Stimulated activated naive B cell treated with anti-CD40 and anti-IgM and Interleukin-4, amounts not matched to agents 10 μg/mL and 1 μg/mL and 100 μg/mL, for 72 hours (primary cell): ENCODE results near the gene BCAS3.

Experiments
- ATAC-seq, 2 donors: fragments of 150-1000 bp; cut with Tn5 transposase; replicated peaks; 2 replicates each; pipeline ENCODE4 v1.10.0; 2021; ENCODE audit warnings: moderate library complexity in 1 of 2
- DNase-seq: peaks from one replicate; pipeline ENCODE4 v3.0.0; 2021
- H3K27ac Mint-ChIP-seq: one replicate; pipeline ENCODE4 v1.8.0; 2022; ENCODE audit warnings: mild to moderate bottlenecking, mixed read lengths
- H3K27me3 Mint-ChIP-seq, 2 donors: one replicate each; pipeline ENCODE4 v1.8.0; 2022; ENCODE audit warnings: mixed read lengths in 2 of 2
- H3K36me3 Mint-ChIP-seq, 2 donors: one replicate each; pipeline ENCODE4 v1.8.0; 2022; ENCODE audit warnings: mixed read lengths in 2 of 2, mild to moderate bottlenecking in 1 of 2
- H3K4me1 Mint-ChIP-seq, 2 donors: one replicate each; pipeline ENCODE4 v1.8.0; 2022; ENCODE audit warnings: mixed read lengths in 2 of 2, mild to moderate bottlenecking in 1 of 2
- H3K4me3 Mint-ChIP-seq, 2 donors: one replicate each; pipeline ENCODE4 v1.8.0; 2022; ENCODE audit warnings: mild to moderate bottlenecking in 2 of 2, mixed read lengths in 2 of 2, moderate library complexity in 1 of 2
- H3K9me3 Mint-ChIP-seq, 2 donors: one replicate each; pipeline ENCODE4 v1.8.0; 2022; ENCODE audit warnings: mixed read lengths in 2 of 2, mild to moderate bottlenecking in 1 of 2

The BCAS3 gene

DNA sequence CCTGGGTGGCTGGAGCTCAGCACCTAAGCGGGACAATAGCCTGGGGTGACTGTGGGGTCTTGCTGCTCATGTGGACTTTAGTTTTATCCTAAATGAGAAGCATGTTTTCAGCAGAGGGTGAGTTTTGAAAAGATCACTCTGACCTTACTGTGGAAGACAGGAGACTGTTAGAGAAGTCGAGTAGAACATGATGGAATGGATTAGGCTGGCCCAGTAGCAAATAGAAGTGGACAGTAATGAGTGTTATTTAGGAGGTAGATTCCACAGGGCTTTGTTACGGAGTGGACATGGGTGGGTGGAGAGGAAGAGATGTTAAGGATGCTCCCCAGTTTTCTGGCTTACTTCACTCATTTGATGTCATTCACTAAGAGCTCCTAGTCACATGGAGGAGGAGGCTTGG lies 648.7 kb downstream of the BCAS3 start:
- H3K9me3 Mint-ChIP-seq, result no peaks in the 10 kb centered on the region

DNA sequence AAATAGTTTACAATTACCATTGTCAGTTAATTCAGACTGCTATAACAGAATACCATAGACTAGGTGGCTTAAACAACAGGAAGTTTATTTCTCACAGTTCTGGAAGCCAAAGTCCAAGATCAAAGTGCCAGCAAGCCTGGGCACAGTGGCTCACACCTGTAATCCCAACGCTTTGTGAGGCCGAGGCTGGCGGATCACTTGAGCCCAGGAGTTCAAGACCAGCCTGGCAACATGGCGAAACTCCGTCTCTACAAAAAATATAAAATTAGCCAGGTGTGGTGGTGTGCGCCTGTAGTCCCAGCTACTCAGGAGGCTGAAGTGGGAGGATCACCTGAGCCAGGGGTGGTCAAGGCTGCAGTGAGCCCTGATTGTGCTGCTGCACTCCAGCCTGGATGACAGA lies 650.7 kb downstream of the BCAS3 start:
- no peak overlapping the region for H3K4me3 Mint-ChIP-seq
- H3K27ac Mint-ChIP-seq, result no peak overlapping the region
- ATAC-seq (no peak), DNase-seq (no peak)
- H3K36me3 Mint-ChIP-seq, result no peaks in the 10 kb centered on the region
- H3K9me3 Mint-ChIP-seq, result no peaks in the 10 kb centered on the region
- H3K27me3 Mint-ChIP-seq, result no peaks in the 10 kb centered on the region
- H3K4me1 Mint-ChIP-seq, result no peaks in the 10 kb centered on the region

More for the DNA sequence above, 648.7 kb downstream of the BCAS3 start:
- Mint-ChIP-seq H3K4me3 (no peak overlapping the region), H3K36me3 (no peaks in the 10 kb centered on the region), H3K27me3 (no peaks in the 10 kb centered on the region), H3K4me1 (no peaks in the 10 kb centered on the region), H3K27ac (no peak overlapping the region)
- ATAC-seq (no peak), DNase-seq (no peak)

DNA sequence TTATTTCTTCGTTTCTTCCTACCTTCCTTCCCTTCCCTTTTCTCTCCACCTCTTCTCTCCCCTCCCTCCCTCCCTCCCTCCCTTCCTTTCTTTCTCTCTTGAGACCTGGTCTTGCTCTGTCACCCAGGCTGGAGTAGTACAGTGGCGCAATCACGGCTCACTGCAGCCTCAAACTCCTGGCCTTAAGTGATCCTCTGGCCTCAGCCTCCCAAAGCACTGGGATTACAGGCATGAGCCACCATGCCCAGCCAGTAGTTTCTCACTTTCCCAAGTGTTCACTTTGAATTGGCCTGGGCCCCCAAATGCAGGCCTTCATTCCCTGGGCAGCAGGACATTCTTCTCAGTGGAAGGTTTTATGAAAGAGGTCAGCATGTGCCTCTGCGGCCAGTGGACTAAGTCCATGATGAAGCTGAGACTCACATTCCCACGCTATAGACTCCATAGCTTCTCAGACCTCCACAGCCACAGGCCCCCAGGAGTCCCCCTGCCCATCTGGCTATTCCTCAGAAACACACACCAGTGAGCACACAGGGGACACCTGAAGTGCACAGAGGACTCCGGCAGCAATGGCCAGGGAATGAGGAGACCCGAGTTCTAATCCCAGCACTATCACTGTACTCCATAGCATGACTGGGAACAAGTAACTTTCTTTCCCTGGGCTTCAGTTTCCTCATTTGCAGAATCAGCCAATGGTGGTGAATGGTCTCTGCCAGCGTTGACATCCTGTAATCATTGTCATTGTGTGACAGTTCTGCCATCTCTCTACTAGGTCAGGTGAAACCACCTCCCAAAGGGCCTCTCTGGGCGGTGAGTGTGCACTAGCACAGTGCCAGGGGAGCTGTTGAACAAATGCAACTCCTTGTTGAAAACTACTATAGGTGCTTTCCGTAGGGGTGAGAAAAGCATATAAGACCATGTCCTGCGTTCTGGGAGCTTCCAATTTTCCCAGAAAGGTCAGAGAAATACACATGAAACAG lies 652.8 kb downstream of the BCAS3 start:
- H3K27me3 Mint-ChIP-seq, result no peaks in the 10 kb centered on the region
- no peak overlapping the region for H3K4me3 Mint-ChIP-seq
- H3K9me3 Mint-ChIP-seq, result no peaks in the 10 kb centered on the region
- H3K36me3 Mint-ChIP-seq, result no peaks in the 10 kb centered on the region
- H3K27ac Mint-ChIP-seq, result no peak overlapping the region
- DNase-seq (no peak), ATAC-seq (no peak)
- H3K4me1 Mint-ChIP-seq, result no peaks in the 10 kb centered on the region

DNA sequence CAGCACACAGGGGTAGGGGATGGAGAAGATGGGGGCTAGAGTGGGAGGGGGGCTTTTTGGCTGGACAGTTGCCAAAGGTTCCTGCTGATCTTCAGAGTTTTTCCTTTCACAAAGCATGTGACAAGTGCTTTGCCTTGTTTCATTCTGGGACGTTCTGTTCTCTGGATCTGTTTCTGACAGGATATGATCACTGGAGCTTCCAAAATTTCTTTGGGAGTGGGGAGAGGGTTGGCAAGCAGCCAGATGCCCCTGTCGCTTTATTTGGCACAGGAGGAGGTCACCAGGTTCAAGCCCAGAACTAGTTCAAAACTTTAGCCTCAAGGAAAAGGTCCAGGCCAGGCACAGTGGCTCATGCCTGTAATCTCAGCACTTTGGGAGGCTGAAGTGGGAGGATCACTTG lies 653.5 kb downstream of the BCAS3 start:
- no peak overlapping the region for H3K27ac Mint-ChIP-seq
- H3K36me3 Mint-ChIP-seq, result no peaks in the 10 kb centered on the region
- H3K4me1 Mint-ChIP-seq, result no peaks in the 10 kb centered on the region
- DNase-seq (no peak), ATAC-seq (no peak)
- no peak overlapping the region for H3K4me3 Mint-ChIP-seq
- H3K27me3 Mint-ChIP-seq, result no peaks in the 10 kb centered on the region
- no peaks in the 10 kb centered on the region for H3K9me3 Mint-ChIP-seq

DNA sequence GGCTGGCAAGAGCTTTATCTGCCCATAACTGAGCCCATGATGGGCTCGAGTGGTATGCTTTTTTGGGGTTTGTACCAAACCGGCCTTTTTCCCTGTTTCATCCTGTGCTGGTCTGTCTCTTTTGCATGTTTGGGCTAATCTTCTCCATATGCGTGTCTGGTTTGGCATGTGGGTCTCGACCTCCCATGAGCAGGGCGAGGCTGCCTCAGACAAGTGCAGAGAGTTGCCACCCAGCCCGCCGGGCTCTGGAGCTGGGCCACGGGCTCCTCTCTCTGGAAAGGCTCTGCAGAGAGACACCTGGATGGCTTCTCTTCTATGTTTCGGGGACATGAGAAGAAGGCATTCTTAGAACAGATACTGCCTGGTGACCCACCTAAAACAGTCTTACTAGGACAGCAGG lies 654.2 kb downstream of the BCAS3 start:
- H3K27ac Mint-ChIP-seq, result no peak overlapping the region

DNA sequence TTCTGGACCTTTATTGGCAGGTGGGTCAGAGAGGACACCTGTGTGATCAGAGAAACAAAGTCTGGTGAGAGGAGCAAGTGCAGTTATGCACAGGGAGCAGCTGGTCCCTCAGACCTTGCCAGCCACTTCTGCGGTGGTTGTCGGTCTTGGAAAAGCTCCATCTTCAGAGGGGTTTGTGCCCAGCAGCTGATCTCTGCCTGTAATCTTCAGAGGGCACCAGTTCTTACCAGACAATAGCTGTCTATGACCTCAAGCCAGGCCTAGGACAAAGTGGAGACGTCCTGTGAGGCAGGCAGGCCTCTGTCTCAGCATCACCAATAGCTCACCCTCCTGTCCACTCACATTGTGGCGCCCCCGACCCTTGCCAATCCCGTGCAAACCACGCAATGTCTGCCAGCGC lies 655.5 kb downstream of the BCAS3 start:
- ATAC-seq (no peak), DNase-seq (no peak)
- H3K4me3 Mint-ChIP-seq, result no peak overlapping the region
- H3K27me3 Mint-ChIP-seq, result no peaks in the 10 kb centered on the region
- H3K27ac Mint-ChIP-seq, result no peak overlapping the region
- H3K9me3 Mint-ChIP-seq, result no peaks in the 10 kb centered on the region
- no peaks in the 10 kb centered on the region for H3K4me1 Mint-ChIP-seq
- no peaks in the 10 kb centered on the region for H3K36me3 Mint-ChIP-seq

More for the DNA sequence above, 654.2 kb downstream of the BCAS3 start:
- Mint-ChIP-seq H3K27me3 (no peaks in the 10 kb centered on the region), H3K36me3 (no peaks in the 10 kb centered on the region), H3K9me3 (no peaks in the 10 kb centered on the region), H3K4me1 (no peaks in the 10 kb centered on the region), H3K4me3 (no peak overlapping the region)
- no peak for DNase-seq
- no peak for ATAC-seq

DNA sequence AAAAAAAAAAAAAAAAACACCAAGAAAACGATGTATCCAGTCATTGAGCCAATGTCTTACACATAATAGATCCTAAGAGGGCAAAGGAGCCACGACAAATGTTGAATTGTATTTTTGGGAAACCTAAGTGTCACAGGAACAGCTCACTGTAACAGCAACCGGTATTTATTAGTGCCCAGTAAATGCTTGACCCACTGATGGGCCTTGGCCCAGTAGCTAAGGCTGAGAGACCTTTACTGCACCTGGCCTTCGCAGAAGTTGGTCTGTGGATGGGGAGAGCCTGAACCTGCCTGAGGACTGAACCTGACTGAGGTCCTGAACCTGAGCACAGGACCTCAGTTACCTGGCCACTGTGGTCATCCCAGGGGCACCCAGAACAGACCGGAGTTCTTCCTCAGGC lies 657.0 kb downstream of the BCAS3 start:
- DNase-seq (no peak), ATAC-seq (no peak)
- H3K27me3 Mint-ChIP-seq, result no peaks in the 10 kb centered on the region
- no peak overlapping the region for H3K27ac Mint-ChIP-seq
- no peak overlapping the region for H3K4me3 Mint-ChIP-seq
- no peaks in the 10 kb centered on the region for H3K4me1 Mint-ChIP-seq
- H3K36me3 Mint-ChIP-seq, result no peaks in the 10 kb centered on the region
- no peaks in the 10 kb centered on the region for H3K9me3 Mint-ChIP-seq

DNA sequence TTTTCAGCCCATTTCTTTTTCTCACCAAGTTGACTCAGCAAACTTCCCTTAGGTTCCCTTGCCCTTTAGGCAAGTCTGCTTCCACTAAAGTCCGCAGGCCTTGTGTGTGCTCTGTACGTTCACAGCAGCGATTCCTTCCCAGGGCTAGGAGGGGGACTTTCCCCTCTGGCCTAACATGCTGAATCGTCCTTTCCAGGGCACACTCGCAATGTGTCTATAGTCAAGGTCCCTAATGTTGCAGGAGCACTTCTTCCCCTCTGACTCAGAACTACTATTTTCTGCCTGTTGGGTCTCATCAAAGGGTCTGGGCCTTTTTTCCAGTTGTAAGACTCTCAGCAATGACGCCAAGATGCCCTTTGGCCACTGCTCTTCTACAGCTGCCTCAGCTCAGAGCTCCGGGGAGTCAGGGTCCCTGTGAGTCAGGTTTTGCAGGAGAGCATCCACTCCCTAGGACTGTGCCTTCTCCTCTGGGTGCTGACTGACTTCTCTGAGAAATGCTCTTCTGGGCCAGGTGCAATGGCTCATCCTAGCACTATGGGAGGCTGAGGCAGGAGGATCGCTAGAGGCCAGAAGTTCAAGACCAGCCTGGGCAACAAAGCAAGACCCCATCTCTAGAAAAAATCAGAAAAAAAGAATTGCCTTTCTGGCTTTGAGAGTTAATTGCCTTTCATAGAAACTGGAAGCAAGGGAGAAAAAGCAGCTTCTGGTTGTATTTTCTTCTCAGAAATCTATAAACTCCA lies 657.6 kb downstream of the BCAS3 start:
- no peaks in the 10 kb centered on the region for H3K9me3 Mint-ChIP-seq
- no peaks in the 10 kb centered on the region for H3K36me3 Mint-ChIP-seq
- no peak for DNase-seq
- H3K27me3 Mint-ChIP-seq, result no peaks in the 10 kb centered on the region
- no peak for ATAC-seq
- no peak overlapping the region for H3K4me3 Mint-ChIP-seq
- H3K27ac Mint-ChIP-seq, result no peak overlapping the region
- no peaks in the 10 kb centered on the region for H3K4me1 Mint-ChIP-seq

DNA sequence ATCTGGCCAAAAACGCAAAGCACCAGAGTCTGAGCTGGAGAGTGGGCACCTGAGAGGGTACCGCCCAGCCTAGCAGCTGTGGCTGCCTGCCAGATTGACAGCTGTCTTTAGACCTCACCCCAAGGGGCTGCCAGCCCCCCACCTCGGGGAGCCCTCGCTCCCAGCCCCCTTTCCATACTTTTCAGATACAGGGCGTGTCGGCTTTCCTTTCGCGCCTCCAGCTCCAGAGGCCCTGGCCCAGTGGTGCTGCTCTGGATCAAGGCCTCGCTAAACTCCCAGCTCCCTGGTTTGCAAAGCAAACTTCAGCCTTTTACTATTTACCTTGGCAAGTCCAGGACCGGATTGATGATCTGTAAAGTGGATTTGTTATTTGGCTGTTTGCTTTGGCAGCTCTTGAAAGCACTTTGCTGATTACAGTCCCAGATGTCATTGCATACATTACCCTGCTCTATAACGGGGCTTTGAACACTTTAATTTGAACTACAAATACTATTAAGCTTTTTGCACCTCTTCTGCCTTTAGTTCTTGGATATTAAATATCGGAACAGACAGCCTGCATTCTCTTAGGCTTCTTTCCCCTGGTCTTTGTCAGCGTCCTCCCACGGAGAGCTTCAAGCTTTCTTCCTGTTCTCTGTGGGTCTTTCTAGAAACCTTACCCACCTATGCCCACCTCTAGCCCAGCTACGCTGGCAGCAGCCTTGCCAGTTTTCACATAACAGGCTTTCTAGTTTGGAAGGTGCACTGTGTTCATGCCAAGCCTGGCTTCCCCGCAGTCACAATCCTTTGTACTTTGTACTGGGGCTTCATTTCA lies 658.4 kb downstream of the BCAS3 start:
- no peaks in the 10 kb centered on the region for H3K9me3 Mint-ChIP-seq

DNA sequence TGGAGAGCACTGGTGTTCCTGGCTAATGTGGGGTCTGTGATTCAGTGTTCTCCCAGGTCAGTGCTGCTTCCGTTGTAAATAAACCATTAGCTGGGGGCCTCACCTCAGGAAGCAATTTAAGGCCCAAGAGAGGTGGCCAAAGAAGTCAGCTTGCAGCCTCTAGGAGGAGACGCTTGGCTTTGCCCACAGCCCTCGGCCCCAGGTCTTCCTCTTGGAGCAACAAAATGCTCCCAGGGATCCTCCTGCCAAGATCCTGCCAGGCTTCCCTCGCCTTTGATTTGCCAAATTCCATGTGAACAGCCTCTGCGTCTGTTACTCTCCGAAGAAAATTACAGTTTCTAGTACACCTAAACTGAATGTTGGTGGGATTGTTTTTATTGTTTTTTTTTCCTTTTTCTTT lies 659.6 kb downstream of the BCAS3 start:
- Mint-ChIP-seq H3K4me1 (no peaks in the 10 kb centered on the region), H3K27ac (no peak overlapping the region), H3K27me3 (no peaks in the 10 kb centered on the region), H3K36me3 (no peaks in the 10 kb centered on the region), H3K9me3 (no peaks in the 10 kb centered on the region), H3K4me3 (no peak overlapping the region)
- no peak for ATAC-seq
- no peak for DNase-seq

More for the DNA sequence above, 658.4 kb downstream of the BCAS3 start:
- no peak for DNase-seq
- Mint-ChIP-seq H3K4me1 (no peaks in the 10 kb centered on the region), H3K4me3 (no peak overlapping the region), H3K27me3 (no peaks in the 10 kb centered on the region), H3K36me3 (no peaks in the 10 kb centered on the region), H3K27ac (no peak overlapping the region)
- ATAC-seq, result no peak

DNA sequence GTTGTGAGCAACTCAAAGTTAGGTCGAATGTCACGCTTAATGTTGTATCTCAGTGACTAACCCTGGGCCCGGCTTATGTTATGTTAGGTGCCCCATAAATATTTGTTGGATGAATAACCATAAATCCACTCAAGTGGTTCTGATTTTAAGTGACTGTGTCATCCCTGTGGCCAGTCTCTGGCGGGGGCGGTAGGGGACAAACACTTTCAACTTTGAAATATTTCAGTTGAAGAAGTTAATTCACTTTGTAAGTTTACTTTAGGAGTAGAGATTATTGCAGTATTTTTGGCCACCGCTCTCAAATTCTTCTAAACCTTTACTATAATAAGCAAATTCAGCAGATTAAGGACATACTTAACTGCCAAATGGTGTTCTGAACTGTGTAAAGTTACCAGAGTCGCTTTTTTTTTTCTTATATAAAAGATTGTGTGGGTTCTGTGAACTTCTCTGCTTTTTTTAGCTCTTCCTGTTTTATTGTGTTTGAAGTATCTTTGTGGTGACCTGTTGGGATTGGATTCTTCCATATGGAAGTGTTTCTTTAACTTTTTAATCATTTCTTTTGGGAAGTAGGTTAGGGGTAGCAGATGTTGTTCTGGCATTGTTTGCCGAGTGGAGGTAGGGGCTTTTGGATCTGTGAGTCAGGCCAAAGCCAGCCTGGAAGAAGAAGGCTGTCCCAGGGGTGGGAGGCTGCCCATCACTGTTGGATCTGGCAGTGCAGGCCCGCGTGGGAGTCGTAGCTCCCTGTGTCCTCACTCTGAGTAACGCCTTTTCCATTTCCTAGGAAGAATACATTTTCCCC lies 660.5 kb downstream of the BCAS3 start:
- Mint-ChIP-seq H3K9me3 (no peaks in the 10 kb centered on the region), H3K27me3 (no peaks in the 10 kb centered on the region), H3K4me3 (no peak overlapping the region), H3K27ac (no peak overlapping the region), H3K36me3 (no peaks in the 10 kb centered on the region), H3K4me1 (no peaks in the 10 kb centered on the region)
- no peak for ATAC-seq
- DNase-seq, result no peak

DNA sequence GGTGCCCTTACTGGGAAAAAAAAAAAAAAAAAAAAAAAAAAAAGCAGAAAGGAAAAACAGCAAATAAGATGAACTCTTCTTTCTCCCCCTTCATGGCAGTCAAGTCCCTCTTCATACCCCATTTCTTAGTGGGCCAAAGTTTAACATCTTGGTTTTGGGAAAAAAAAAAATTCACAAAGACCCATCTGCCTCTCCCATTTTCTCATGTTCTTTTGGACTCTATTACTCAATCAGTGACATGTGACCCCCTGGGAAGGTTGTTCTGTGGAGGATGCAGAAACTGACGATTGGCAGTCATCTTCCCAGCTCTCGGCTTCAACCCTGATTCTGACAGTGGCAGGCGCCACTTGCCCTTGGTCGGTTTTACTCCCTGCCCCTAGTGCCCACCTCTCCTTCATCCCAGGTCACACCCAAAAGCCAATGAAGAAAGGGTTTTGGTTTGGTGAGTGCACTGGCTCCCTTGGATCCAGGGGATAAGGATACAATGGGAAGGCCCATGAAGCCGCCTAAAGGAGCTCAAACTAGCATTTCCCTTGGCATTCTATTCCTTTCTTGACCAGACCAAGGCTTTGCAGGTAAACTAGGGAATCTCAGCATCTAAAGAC lies 661.3 kb downstream of the BCAS3 start:
- ATAC-seq, result no peak
- H3K9me3 Mint-ChIP-seq, result no peaks in the 10 kb centered on the region

DNA sequence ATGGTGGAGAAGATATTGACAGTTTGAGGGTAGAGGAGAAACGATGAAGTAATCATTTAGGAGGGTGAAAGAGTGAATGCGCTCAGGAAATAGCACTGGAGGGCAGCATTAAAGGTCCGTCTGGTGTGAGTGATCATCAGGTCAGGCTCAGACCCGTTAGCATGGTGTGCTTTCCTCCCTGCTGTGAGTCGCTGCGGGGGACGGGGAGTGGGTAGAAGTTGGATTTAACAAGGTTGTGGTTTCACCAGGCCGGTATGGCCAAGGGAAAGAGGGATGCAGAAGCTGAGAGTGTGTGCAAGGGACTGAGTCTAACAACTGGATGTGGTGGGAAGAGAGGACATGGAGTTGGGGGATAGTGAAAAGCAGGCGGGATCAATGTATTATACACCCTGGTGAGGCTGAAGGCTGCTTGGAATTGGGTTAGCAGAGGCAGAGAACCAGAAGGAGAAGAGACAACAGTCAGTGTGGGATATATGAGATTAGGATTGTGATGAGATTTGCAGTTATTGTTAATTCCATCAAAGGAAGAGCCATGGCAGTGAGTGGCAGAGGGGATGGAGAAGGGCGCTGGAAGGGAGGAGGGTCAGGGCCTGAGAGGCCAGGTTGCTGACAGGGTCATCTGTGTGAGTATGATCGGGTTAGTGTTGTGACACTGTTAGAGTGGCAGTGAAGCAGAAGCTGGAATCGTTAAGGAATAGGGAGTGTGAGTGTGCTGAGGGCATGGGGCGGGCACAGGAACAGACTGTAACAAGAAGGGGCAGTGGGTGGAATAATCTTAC lies 663.0 kb downstream of the BCAS3 start:
- ATAC-seq (no peak), DNase-seq (no peak)
- Mint-ChIP-seq H3K27me3 (no peaks in the 10 kb centered on the region), H3K4me1 (no peaks in the 10 kb centered on the region), H3K27ac (no peak overlapping the region), H3K9me3 (no peaks in the 10 kb centered on the region), H3K4me3 (no peak overlapping the region), H3K36me3 (no peaks in the 10 kb centered on the region)

More for the DNA sequence above, 661.3 kb downstream of the BCAS3 start:
- H3K4me1 Mint-ChIP-seq, result no peaks in the 10 kb centered on the region
- H3K36me3 Mint-ChIP-seq, result no peaks in the 10 kb centered on the region
- no peaks in the 10 kb centered on the region for H3K27me3 Mint-ChIP-seq
- H3K4me3 Mint-ChIP-seq, result no peak overlapping the region
- no peak for DNase-seq
- H3K27ac Mint-ChIP-seq, result no peak overlapping the region
